OCI-LY7 (cell line): ENCODE measurements around the gene RIC8B. TPM values are rescaled to one million over a fixed set of nuclear protein-coding genes. Genes with fewer than 3 reads are reported as not detected.

Source experiments
- BruUV-seq: library from RNA; stranded (reverse); fragments of 400-500 nt; replicated peaks from 2 replicates; lab custom pipeline; 2021; lab: Mats Ljungman, UMichigan
- CTCF ChIA-PET: fragments of 300-600 bp; sonication (Branson Sonifier 250); formaldehyde crosslinking; loops from one replicate; lab custom pipeline; 2022; ENCODE audit warnings: antibody characterized with exemption; ENCODE audit not compliant: unreplicated experiment; lab: Charles Lee
- POLR2A ChIA-PET: fragments of 300-600 bp; sonication (Branson Sonifier 250); formaldehyde crosslinking; loops from one replicate; lab custom pipeline; 2022; ENCODE audit warnings: antibody characterized with exemption; lab: Charles Lee
- DNase-seq: peaks from one replicate; pipeline ENCODE4 v3.0.0-alpha.2; 2015; ENCODE audit warnings: low spot score
- H2AFZ ChIP-seq: fragments of 200-600 bp; sonication (generic), shearing (Covaris generic); 2 replicates; pipeline ENCODE4 v1.6.1; 2014; ENCODE audit warnings: mild to moderate bottlenecking, antibody characterized with exemption, low read length, moderate library complexity
- H3K27ac ChIP-seq: fragments of 200-600 bp; sonication (generic); 2 replicates; pipeline ENCODE4 v1.5.1; 2014; ENCODE audit warnings: mixed run types, low read depth, mild to moderate bottlenecking, moderate library complexity, low read length, inconsistent platforms; ENCODE audit not compliant: poor library complexity, severe bottlenecking
- H3K36me3 ChIP-seq: fragments of 200-600 bp; sonication (generic); 2 replicates; pipeline ENCODE4 v1.6.1; 2014; ENCODE audit warnings: mild to moderate bottlenecking, antibody characterized with exemption, low read length, moderate library complexity, mixed read lengths; ENCODE audit not compliant: insufficient read depth
- H3K4me1 ChIP-seq: fragments of 200-600 bp; sonication (generic); 2 replicates; pipeline ENCODE4 v1.5.1; 2014; ENCODE audit warnings: mild to moderate bottlenecking, low read length; ENCODE audit not compliant: insufficient read depth, poor library complexity, severe bottlenecking
- H3K4me2 ChIP-seq: fragments of 200-600 bp; sonication (generic); 2 replicates; pipeline ENCODE4 v1.6.1; 2014; ENCODE audit warnings: mild to moderate bottlenecking, low read length
- H3K4me3 ChIP-seq: fragments of 200-600 bp; sonication (generic); 2 replicates; pipeline ENCODE4 v1.5.1; 2014; ENCODE audit warnings: mild to moderate bottlenecking, low read depth, low read length; ENCODE audit not compliant: poor library complexity, severe bottlenecking
- H3K79me2 ChIP-seq: fragments of 200-600 bp; sonication (generic); 2 replicates; pipeline ENCODE4 v1.6.1; 2016; ENCODE audit warnings: low read depth, mild to moderate bottlenecking, low read length, moderate library complexity, mixed read lengths; ENCODE audit not compliant: insufficient read depth
- H3K9me2 ChIP-seq: fragments of 200-600 bp; sonication (generic); 2 replicates; pipeline ENCODE4 v1.6.1; 2016; ENCODE audit warnings: mild to moderate bottlenecking, low read length, mixed read lengths; ENCODE audit not compliant: insufficient read depth
- H3K9me3 ChIP-seq: fragments of 200-600 bp; sonication (generic); 2 replicates; pipeline ENCODE4 v1.6.1; 2014; ENCODE audit warnings: mild to moderate bottlenecking, mixed run types, low read length, mixed read lengths
- H4K20me1 ChIP-seq: fragments of 200-600 bp; sonication (generic); 2 replicates; pipeline ENCODE4 v1.6.1; 2014; ENCODE audit warnings: mild to moderate bottlenecking, antibody characterized with exemption, low read length, moderate library complexity, mixed read lengths; ENCODE audit not compliant: insufficient read depth
- EZH2phosphoT487 ChIP-seq: fragments of 200-600 bp; sonication (generic); IDR thresholded peaks from 2 replicates; pipeline ENCODE4 v1.6.1; 2018; ENCODE audit warnings: low read depth, borderline replicate concordance, mild to moderate bottlenecking, mixed run types, antibody characterized with exemption, low read length, moderate library complexity, mixed read lengths
- intact Hi-C: fragments of 100-400 bp; cut with micrococcal nuclease; formaldehyde crosslinking; loops from one replicate; pipeline ENCODE4 v1.10.0; 2022; ENCODE audit not compliant: unreplicated experiment
- total RNA-seq, 2 experiments: library from RNA; depleted of rRNA in 1 of 2; stranded (reverse); fragments of >200 nt in 1 of 2; shearing (Covaris generic) in 1 of 2; gene quantifications; 2 replicates each; pipeline ENCODE4 v1.2.3, GENCODE V29; 2014 to 2022
- TF ChIP-seq, protein P1 (sequence below): fragments of 200-600 bp; sonication (generic); conservative IDR thresholded peaks from 2 replicates; pipeline ENCODE4 v1.5.1; 2014; ENCODE audit warnings: mild to moderate bottlenecking, antibody characterized with exemption, low read length, moderate library complexity, mixed read lengths

Gene RIC8B
- total RNA-seq, 2 experiments from 2014 or later: 9.6 TPM; not detected in 1

- no TSS peak for BruUV-seq
- H4K20me1 ChIP-seq: no peaks in the 10 kb centered on the region
- H3K4me3 ChIP-seq: no peak overlapping the region
- no peak for DNase-seq
- H3K27ac ChIP-seq: no peak overlapping the region
- CTCF ChIA-PET: no interaction called here
- no peaks in the 10 kb centered on the region for H3K79me2 ChIP-seq
- POLR2A ChIA-PET: interaction anchor here (0.6 kb wide), 1 partner anchor 398 kb away, joined by 3 read pairs; no protein-coding TSS in a partner anchor
- H3K9me2 ChIP-seq: no peaks in the 10 kb centered on the region
- no peaks in the 10 kb centered on the region for H3K9me3 ChIP-seq
- H3K4me1 ChIP-seq: no peaks in the 10 kb centered on the region
- no peaks in the 10 kb centered on the region for H3K36me3 ChIP-seq
- intact Hi-C loops: no loop called here
- H2AFZ ChIP-seq: no peak overlapping the region
- TF ChIP-seq, protein P1, sequence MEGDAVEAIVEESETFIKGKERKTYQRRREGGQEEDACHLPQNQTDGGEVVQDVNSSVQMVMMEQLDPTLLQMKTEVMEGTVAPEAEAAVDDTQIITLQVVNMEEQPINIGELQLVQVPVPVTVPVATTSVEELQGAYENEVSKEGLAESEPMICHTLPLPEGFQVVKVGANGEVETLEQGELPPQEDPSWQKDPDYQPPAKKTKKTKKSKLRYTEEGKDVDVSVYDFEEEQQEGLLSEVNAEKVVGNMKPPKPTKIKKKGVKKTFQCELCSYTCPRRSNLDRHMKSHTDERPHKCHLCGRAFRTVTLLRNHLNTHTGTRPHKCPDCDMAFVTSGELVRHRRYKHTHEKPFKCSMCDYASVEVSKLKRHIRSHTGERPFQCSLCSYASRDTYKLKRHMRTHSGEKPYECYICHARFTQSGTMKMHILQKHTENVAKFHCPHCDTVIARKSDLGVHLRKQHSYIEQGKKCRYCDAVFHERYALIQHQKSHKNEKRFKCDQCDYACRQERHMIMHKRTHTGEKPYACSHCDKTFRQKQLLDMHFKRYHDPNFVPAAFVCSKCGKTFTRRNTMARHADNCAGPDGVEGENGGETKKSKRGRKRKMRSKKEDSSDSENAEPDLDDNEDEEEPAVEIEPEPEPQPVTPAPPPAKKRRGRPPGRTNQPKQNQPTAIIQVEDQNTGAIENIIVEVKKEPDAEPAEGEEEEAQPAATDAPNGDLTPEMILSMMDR: no peak
- TF ChIP-seq EZH2phosphoT487: no peak
- no peak overlapping the region for H3K4me2 ChIP-seq
Measured at GRCh38 chr12:106794369-106794768, 19.9 kb downstream of the RIC8B start.

GRCh38 chr12:106801167-106801708, 26.8 kb downstream of the RIC8B start:
- Histone ChIP-seq H3K4me3 (no peak overlapping the region), H3K9me2 (no peaks in the 10 kb centered on the region), H2AFZ (no peak overlapping the region), H3K36me3 (no peaks in the 10 kb centered on the region), H3K79me2 (no peaks in the 10 kb centered on the region), H3K4me1 (no peaks in the 10 kb centered on the region), H3K9me3 (no peaks in the 10 kb centered on the region), H3K27ac (no peak overlapping the region), H4K20me1 (no peaks in the 10 kb centered on the region), H3K4me2 (no peak overlapping the region)
- no TSS peak for BruUV-seq
- CTCF ChIA-PET: no interaction called here
- TF ChIP-seq, protein P1: no peak
- TF ChIP-seq EZH2phosphoT487: no peak
- DNase-seq: no peak
- POLR2A ChIA-PET: interaction anchor here (1.4 to 1.6 kb wide), 2 partner anchors 11 to 15 kb away, joined by 4 to 5 read pairs; no protein-coding TSS in a partner anchor
- intact Hi-C loops: no loop called here

- no TSS peak for BruUV-seq
- ChIA-PET POLR2A (interaction anchor here (0.6 to 1.4 kb wide), 2 partner anchors 11 to 152 kb away, joined by 3 to 5 read pairs; no protein-coding TSS in a partner anchor), CTCF (no interaction called here)
- H3K9me3 ChIP-seq: no peaks in the 10 kb centered on the region
- no peak overlapping the region for H3K4me3 ChIP-seq
- no peak for DNase-seq
- no peaks in the 10 kb centered on the region for H3K4me1 ChIP-seq
- no peaks in the 10 kb centered on the region for H4K20me1 ChIP-seq
- no peak overlapping the region for H3K4me2 ChIP-seq
- H3K36me3 ChIP-seq: no peaks in the 10 kb centered on the region
- H3K27ac ChIP-seq: no peak overlapping the region
- H3K79me2 ChIP-seq: no peaks in the 10 kb centered on the region
- no peak overlapping the region for H2AFZ ChIP-seq
- intact Hi-C loops: no loop called here
- TF ChIP-seq, protein P1: no peak
- TF ChIP-seq EZH2phosphoT487: no peak
- no peaks in the 10 kb centered on the region for H3K9me2 ChIP-seq
Measured at GRCh38 chr12:106801830-106802533, 27.5 kb downstream of the RIC8B start.
